Psoas muscle (tissue), 8 donors: Measurements from ENCODE around the gene LETM1. TPM values are rescaled to one million over a fixed set of nuclear protein-coding genes. Genes with fewer than 3 reads are reported as not detected.

Experiments
- ATAC-seq, 4 donors: fragments of 200-7000 bp; cut with Tn5 transposase; one replicate each; pipeline ENCODE4 v1.9.1; 2020; ENCODE audit warnings: moderate library complexity in 3 of 4, mild to moderate bottlenecking in 2 of 4
- DNase-seq, 2 donors: peaks; one replicate each; pipeline ENCODE4 v3.0.0-alpha.2; 2020
- H3K27ac ChIP-seq: fragments of 200-600 bp; one replicate; pipeline ENCODE4 v1.8.0; 2022
- H3K27me3 ChIP-seq, 3 donors: fragments of 200-600 bp in 1 of 3; one replicate each; pipeline versions ENCODE4 v1.6.1 to v1.8.0; 2013 to 2022; ENCODE audit warnings: low read length in 2 of 3, mild to moderate bottlenecking in 2 of 3, moderate library complexity in 1 of 3; ENCODE audit not compliant: insufficient read depth in 3 of 3
- H3K36me3 ChIP-seq, 2 donors: fragments of 200-600 bp in 1 of 2; one replicate each; pipeline versions ENCODE4 v1.6.1 to v1.8.0; 2013 to 2022; ENCODE audit warnings: low read depth in 1 of 2, mild to moderate bottlenecking in 1 of 2, moderate library complexity in 1 of 2; ENCODE audit not compliant: insufficient read depth in 1 of 2
- H3K4me1 ChIP-seq: fragments of 200-600 bp; one replicate; pipeline ENCODE4 v1.8.0; 2022
- H3K4me3 ChIP-seq: fragments of 200-600 bp; one replicate; pipeline ENCODE4 v1.8.0; 2022; ENCODE audit warnings: mild to moderate bottlenecking
- H3K9me3 ChIP-seq: fragments of 200-600 bp; one replicate; pipeline ENCODE4 v1.8.0; 2022
- WGBS, 3 donors: extraction: QIAGEN DNeasy Blood & Tissue Kit; methylation state at CpG; one replicate each; pipeline versions ENCODE4 v1.1.6 to v1.1.7; 2013; 5-methylcytosine and 5-hydroxymethylcytosine counted together
- intact Hi-C, 2 donors: fragments of 100-400 bp; cut with DNase I; formaldehyde crosslinking; loops; one replicate each; pipeline versions ENCODE4 v1.11.0 to v1.14.2; 2022
- polyA plus RNA-seq, 3 donors: library from polyadenylated mRNA; stranded (reverse); fragments of 200-250 nt; gene quantifications; one replicate each; pipeline ENCODE4 v1.2.3, GENCODE V29; 2013
- total RNA-seq, 4 donors: library from RNA; stranded (reverse); fragmentation: NEBNext Ultra II Directional in 2 of 4; extraction: Animal tissue kit (Norgen Biotek cat#: 25700) in 2 of 4; gene quantifications; one replicate each; pipeline versions ENCODE4 v1.2.1 to v1.2.4, GENCODE V29; 2021 to 2023
- TF ChIP-seq, protein P1 (sequence below): fragments of 200-600 bp; IDR thresholded peaks from one replicate; pipeline ENCODE4 v1.8.0; 2022; ENCODE audit warnings: antibody characterized with exemption
- donor health status: healthy with polysubstance abuse.
- donor health status: DM: no; HTN: no; CAD: no; lungs with moderate emphysema.
- donor health status: Bipolar disorder and iron deficiency.
- donor health status: healthy.
- donor health status: DM: yes; HTN: yes; CAD: no.
- donor health status: DM: no; HTN: no; CAD: no.
- donor health status: DM: no; HTN: no; CAD: no.
- donor health status: DM: yes; HTN: yes; CAD: no.

Gene LETM1
- total and polyA plus RNA-seq, 7 donors, result 14.1 to 50.3 (median 26.8) TPM

DNA sequence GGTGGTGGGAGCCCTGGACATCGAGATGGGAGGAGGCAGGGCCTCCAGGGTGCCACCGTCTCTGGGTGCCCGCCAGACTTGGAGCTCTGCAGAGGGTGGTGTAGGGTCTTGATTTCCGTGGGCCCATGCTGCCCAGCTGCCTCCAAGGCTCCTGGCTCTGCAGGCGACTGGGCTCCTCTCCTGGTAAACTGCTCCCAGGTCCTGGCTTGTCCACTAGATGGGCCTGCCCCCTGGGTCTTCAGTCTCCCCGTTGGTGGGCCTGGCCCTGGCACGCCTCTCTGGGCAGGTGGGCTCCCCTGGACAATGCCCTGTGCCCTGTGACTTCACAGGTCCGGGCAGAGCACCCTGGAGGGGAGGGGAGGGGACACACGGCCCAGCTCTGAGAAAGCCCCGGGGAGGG lies 55.2 kb downstream of the LETM1 start:
- peaks cover 0 to 53% (median 9%) of the 10 kb centered on the region in 3 donors for H3K27me3 ChIP-seq
- no peaks in the 10 kb centered on the region for H3K9me3 ChIP-seq
- TF ChIP-seq, protein P1, sequence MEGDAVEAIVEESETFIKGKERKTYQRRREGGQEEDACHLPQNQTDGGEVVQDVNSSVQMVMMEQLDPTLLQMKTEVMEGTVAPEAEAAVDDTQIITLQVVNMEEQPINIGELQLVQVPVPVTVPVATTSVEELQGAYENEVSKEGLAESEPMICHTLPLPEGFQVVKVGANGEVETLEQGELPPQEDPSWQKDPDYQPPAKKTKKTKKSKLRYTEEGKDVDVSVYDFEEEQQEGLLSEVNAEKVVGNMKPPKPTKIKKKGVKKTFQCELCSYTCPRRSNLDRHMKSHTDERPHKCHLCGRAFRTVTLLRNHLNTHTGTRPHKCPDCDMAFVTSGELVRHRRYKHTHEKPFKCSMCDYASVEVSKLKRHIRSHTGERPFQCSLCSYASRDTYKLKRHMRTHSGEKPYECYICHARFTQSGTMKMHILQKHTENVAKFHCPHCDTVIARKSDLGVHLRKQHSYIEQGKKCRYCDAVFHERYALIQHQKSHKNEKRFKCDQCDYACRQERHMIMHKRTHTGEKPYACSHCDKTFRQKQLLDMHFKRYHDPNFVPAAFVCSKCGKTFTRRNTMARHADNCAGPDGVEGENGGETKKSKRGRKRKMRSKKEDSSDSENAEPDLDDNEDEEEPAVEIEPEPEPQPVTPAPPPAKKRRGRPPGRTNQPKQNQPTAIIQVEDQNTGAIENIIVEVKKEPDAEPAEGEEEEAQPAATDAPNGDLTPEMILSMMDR, result no peak
- ATAC-seq (no peak), DNase-seq (no peak)
- no peaks in the 10 kb centered on the region for H3K36me3 ChIP-seq
- H3K27ac ChIP-seq, result no peak overlapping the region
- intact Hi-C loops, result no loop called here
- WGBS, 3 donors, result 75 to 80% (median 75%) methylated on average over 9 to 10 of the region's 10 CpGs
- no peak overlapping the region for H3K4me3 ChIP-seq
- no peaks in the 10 kb centered on the region for H3K4me1 ChIP-seq

DNA sequence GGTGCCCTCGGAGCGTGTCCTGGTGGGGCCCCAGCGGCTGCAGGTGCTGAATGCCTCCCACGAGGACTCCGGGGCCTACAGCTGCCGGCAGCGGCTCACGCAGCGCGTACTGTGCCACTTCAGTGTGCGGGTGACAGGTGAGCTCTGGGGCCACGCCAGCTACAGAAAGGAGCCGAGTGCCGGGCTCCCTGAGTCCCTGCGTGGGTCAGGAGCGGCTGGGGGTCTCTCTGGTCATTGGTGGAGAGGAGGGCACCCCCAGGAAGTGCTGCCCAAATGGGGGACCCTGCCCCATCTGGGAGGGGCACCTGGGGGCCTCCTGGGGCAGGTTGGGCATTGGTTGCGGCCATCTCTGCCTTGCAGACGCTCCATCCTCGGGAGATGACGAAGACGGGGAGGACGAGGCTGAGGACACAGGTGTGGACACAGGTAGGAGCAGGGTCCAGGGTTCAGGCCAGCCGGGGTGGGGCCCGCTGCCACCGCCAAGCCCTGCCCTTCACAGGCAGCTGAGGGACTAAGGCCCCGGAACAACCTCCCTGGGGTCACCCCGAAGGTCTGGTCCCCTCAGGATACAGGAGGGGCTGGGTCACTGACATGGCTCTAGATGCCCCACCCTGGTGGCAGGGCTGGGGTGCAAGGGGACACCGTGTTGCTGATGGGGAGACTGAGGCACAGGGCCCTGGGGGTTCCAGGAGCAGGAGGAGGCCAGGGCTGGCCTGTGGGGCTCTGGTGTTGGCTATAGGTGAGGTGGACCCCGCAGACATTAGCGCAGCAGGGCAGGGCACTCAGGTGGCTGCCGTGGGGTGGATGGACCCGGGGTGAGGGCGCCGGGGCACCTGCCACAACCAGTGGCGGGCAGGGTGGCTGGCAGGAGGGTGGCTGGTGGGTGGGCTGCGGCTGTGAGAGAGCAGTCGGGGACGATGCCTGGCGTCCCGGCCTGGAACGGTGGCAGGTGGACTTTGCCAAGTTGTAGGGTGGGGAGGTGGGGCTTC lies 56.3 kb downstream of the LETM1 start:
- no peak overlapping the region for H3K27ac ChIP-seq
- TF ChIP-seq, protein P1, result no peak
- 91 to 92% (median 91%) methylated on average over 33 to 41 of the region's 41 CpGs for WGBS, 3 donors
- H3K27me3 ChIP-seq, result peaks cover 0 to 64% (median 19%) of the 10 kb centered on the region in 3 donors
- no peaks in the 10 kb centered on the region for H3K9me3 ChIP-seq
- intact Hi-C loops, result no loop called here
- H3K4me1 ChIP-seq, result peaks cover 5% of the 10 kb centered on the region
- no peaks in the 10 kb centered on the region for H3K36me3 ChIP-seq
- ATAC-seq, result no peak
- H3K4me3 ChIP-seq, result no peak overlapping the region
- DNase-seq, result no peak

DNA sequence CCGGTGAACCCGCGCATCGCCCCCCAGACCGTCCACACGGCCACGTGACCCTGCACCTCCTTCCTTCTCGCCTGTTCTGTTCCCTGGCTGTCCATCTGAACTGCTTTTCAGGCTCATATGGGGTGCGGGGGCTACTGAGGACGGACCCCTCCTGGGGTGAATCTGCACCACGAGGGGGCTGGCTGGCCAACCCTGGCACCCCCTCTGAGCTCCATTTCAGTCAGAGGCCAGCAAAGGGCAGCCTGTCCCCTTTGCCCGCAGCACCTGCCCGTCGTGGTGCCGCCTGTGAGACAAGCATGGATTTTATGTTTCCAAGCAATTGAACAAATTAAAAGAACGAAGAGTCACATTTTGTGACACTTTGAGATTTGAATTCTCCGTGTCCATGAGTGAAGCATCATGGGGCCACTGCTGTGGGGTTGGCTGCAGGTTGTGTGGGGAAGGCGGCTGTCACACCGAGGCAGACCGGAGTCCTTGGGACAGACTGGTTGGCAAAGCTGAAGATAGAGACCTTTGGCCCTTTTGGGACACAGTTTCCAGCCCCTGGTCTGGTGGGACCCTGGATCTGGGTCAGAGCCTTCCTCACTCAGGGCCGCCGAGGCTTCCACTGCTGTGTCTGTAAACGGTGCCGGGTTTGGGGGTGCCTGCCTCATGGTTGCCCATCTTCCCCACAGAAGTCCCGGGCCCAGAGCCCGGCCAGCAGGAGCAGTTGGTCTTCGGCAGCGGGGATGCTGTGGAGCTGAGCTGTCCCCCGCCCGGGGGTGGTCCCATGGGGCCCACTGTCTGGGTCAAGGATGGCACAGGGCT lies 57.2 kb downstream of the LETM1 start:
- H3K4me1 ChIP-seq, result peaks cover 11% of the 10 kb centered on the region
- H3K27me3 ChIP-seq, result peaks cover 0 to 73% (median 26%) of the 10 kb centered on the region in 3 donors
- TF ChIP-seq, protein P1, result no peak
- no peak overlapping the region for H3K27ac ChIP-seq
- ATAC-seq (no peak), DNase-seq (no peak)
- H3K4me3 ChIP-seq, result no peak overlapping the region
- intact Hi-C loops, result no loop called here
- H3K36me3 ChIP-seq, result no peaks in the 10 kb centered on the region
- no peaks in the 10 kb centered on the region for H3K9me3 ChIP-seq
- 84 to 85% (median 85%) methylated on average over 25 to 30 of the region's 30 CpGs for WGBS, 3 donors

DNA sequence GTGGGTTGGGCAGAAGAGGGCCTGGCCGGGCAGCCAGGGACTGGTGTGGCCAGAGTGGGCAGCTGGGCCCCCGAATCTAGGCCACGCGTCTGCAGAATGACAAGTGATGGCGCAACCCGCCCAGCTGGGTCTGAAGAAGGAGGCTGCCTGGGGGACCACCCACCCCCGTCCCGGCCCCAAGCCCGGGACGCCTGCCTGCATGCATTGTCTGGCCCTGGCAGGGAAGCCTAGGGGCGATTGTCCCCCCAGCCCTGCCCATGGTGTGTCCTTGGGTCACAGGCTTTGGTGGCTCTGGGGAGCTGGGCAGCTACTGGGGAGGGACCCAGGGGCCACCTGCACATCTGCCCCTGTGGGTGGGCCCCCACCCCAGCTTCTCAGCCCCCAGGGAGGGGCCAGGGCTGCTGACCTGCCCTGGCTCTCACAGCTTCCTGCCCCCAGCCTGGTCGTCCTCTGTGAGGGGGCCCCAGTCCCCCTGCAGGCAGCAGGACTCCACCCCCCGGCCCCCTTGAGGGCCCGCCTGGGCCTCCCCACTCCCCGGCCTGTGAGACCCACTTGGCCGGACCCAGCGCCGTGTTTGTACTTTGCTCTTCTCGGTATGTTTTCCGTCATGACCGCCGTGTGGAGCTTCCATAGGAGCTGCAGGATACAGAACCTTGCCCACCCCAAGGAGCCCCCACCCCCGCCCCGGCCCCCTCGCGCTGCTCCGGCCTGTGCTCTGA lies 57.9 kb downstream of the LETM1 start:
- Histone ChIP-seq H3K4me3 (no peak overlapping the region), H3K9me3 (no peaks in the 10 kb centered on the region), H3K27ac (no peak overlapping the region), H3K27me3 (peaks cover 0 to 74% (median 29%) of the 10 kb centered on the region in 3 donors), H3K36me3 (no peaks in the 10 kb centered on the region), H3K4me1 (peaks cover 11% of the 10 kb centered on the region)
- intact Hi-C loops, result no loop called here
- 67 to 74% (median 69%) methylated on average over 19 to 27 of the region's 27 CpGs for WGBS, 3 donors
- TF ChIP-seq, protein P1, result no peak
- ATAC-seq (no peak), DNase-seq (no peak)
